Upper lobe of left lung (tissue), 6 donors: ENCODE results near the gene CHMP4A. TPM values are rescaled to one million over a fixed set of nuclear protein-coding genes. Genes with fewer than 3 reads are reported as not detected.

ENCODE experiments used
- ATAC-seq, 2 donors: fragments of 200-7000 bp; cut with Tn5 transposase; one replicate each; pipeline ENCODE4 v1.9.1; 2022; ENCODE audit warnings: mild to moderate bottlenecking in 2 of 2, moderate library complexity in 2 of 2; ENCODE audit not compliant: low FRiP score in 2 of 2
- DNase-seq, 2 donors: peaks; one replicate each; pipeline ENCODE4 v3.0.0-alpha.2; 2019 to 2020
- H3K27ac ChIP-seq, 4 donors: fragments of 200-600 bp; sonication (generic); one replicate each; pipeline ENCODE4 v1.5.1; 2016 to 2019
- H3K27me3 ChIP-seq, 4 donors: fragments of 200-600 bp; sonication (generic); one replicate each; pipeline ENCODE4 v1.5.1; 2017 to 2019
- H3K36me3 ChIP-seq, 4 donors: fragments of 200-600 bp; sonication (generic); one replicate each; pipeline ENCODE4 v1.5.1; 2016 to 2019
- H3K4me1 ChIP-seq, 4 donors: fragments of 200-600 bp; sonication (generic); one replicate each; pipeline ENCODE4 v1.5.1; 2018 to 2019
- H3K4me3 ChIP-seq, 4 donors: fragments of 200-600 bp; sonication (generic); one replicate each; pipeline ENCODE4 v1.5.1; 2017 to 2019; ENCODE audit warnings: mild to moderate bottlenecking in 2 of 4, moderate library complexity in 1 of 4
- H3K9me3 ChIP-seq, 4 donors: fragments of 200-600 bp; sonication (generic); one replicate each; pipeline ENCODE4 v1.5.1; 2018 to 2019
- CTCF ChIP-seq, 6 experiments: fragments of 450-650 bp in 4 of 6; fragments of 200-600 bp in 2 of 6; sonication (generic) in 2 of 6; IDR thresholded peaks; one replicate each; pipeline ENCODE4 v1.5.1; 2016 to 2019; ENCODE audit warnings: antibody characterized with exemption in 6 of 6
- EP300 ChIP-seq, 4 donors: sonication (generic); formaldehyde crosslinking; IDR thresholded peaks; one replicate each; pipeline ENCODE4 v1.5.1; 2017; ENCODE audit warnings: antibody characterized with exemption in 4 of 4, control low read depth in 2 of 4
- POLR2A ChIP-seq, 4 donors: fragments of 450-650 bp; IDR thresholded peaks; one replicate each; pipeline ENCODE4 v1.5.1; 2016 to 2017; ENCODE audit warnings: antibody characterized with exemption in 4 of 4, mild to moderate bottlenecking in 2 of 4
- POLR2AphosphoS5 ChIP-seq, 2 donors: sonication (generic); formaldehyde crosslinking; IDR thresholded peaks; one replicate each; pipeline ENCODE4 v1.5.1; 2017; ENCODE audit warnings: antibody characterized with exemption in 2 of 2
- WGBS, 2 donors: methylation state at CpG; one replicate each; pipeline ENCODE4 v1.1.5; 2017 to 2018; 5-methylcytosine and 5-hydroxymethylcytosine counted together
- total RNA-seq, 6 donors: library from RNA; depleted of rRNA in 4 of 6; stranded (reverse); fragments of >200 nt in 4 of 6; gene quantifications; one replicate each; pipeline versions ENCODE4 v1.1.0 to v1.2.1, GENCODE V29; 2016 to 2021
- donor health status: DM: no; HTN: no; CAD: no; lungs with moderate emphysema.
- donor health status: DM: no; HTN: yes; CAD: no; lungs with severe emphysema.

Gene CHMP4A
- total RNA-seq, 6 donors from 2014 or later = 39.9 to 112 (median 61.5) TPM

GRCh38 chr14:24185026-24185425 is 28.3 kb downstream of the CHMP4A start:
- Histone ChIP-seq H3K9me3 (no peaks in the 10 kb centered on the region), H3K36me3 (peaks cover 8 to 72% (median 62%) of the 10 kb centered on the region in 4 donors), H3K4me3 (no peak overlapping the region), H3K27ac (no peak overlapping the region), H3K27me3 (no peaks in the 10 kb centered on the region), H3K4me1 (peaks cover 14 to 24% (median 18%) of the 10 kb centered on the region in 4 donors)
- ATAC-seq (no peak), DNase-seq (no peak)
- no peak for TF ChIP-seq POLR2A (IDR thresholded peaks at IDR 0.05)
- TF ChIP-seq POLR2AphosphoS5 (IDR thresholded peaks at IDR 0.05) = no peak
- TF ChIP-seq EP300 (IDR thresholded peaks at IDR 0.05) = no peak
- no peak for TF ChIP-seq CTCF (IDR thresholded peaks at IDR 0.05)
- 92 to 95% methylated on average over 7 of the region's 7 CpGs for WGBS, 2 donors

GRCh38 chr14:24184104-24184970 is 29.0 kb downstream of the CHMP4A start:
- peaks cover 12 to 77% (median 69%) of the 10 kb centered on the region in 4 donors for H3K36me3 ChIP-seq
- H3K27me3 ChIP-seq = no peaks in the 10 kb centered on the region
- ATAC-seq (no peak), DNase-seq (peak in 1 of 2 donors; percentile 57)
- H3K4me3 ChIP-seq = no peak overlapping the region
- TF ChIP-seq EP300 (IDR thresholded peaks at IDR 0.05) (no peak), POLR2AphosphoS5 (IDR thresholded peaks at IDR 0.05) (no peak), CTCF (IDR thresholded peaks at IDR 0.05) (no peak), POLR2A (IDR thresholded peaks at IDR 0.05) (no peak)
- H3K4me1 ChIP-seq = peaks cover 14 to 21% (median 17%) of the 10 kb centered on the region in 4 donors
- WGBS, 2 donors = 89 to 96% methylated on average over 5 to 19 of the region's 19 CpGs
- no peaks in the 10 kb centered on the region for H3K9me3 ChIP-seq
- no peak overlapping the region for H3K27ac ChIP-seq

GRCh38 chr14:24183014-24183481 is 30.2 kb downstream of the CHMP4A start:
- Histone ChIP-seq H3K4me3 (no peak overlapping the region), H3K4me1 (peaks cover 6 to 10% (median 8%) of the 10 kb centered on the region in 4 donors), H3K36me3 (peaks cover 14 to 90% (median 82%) of the 10 kb centered on the region in 4 donors), H3K27me3 (no peaks in the 10 kb centered on the region), H3K9me3 (no peaks in the 10 kb centered on the region), H3K27ac (no peak overlapping the region)
- 87 to 99% methylated on average over 9 to 15 of the region's 15 CpGs for WGBS, 2 donors
- DNase-seq (peak in 1 of 2 donors; percentile 71), ATAC-seq (no peak)
- no peak for TF ChIP-seq CTCF (IDR thresholded peaks at IDR 0.05)
- TF ChIP-seq POLR2A (IDR thresholded peaks at IDR 0.05) = no peak

- H3K27me3 ChIP-seq = no peaks in the 10 kb centered on the region
- DNase-seq = peak in 1 of 2 donors; percentile 59
- 80 to 92% methylated on average over 10 to 14 of the region's 14 CpGs for WGBS, 2 donors
- peaks cover 14 to 97% (median 89%) of the 10 kb centered on the region in 4 donors for H3K36me3 ChIP-seq
- no peak for ATAC-seq
- no peak overlapping the region for H3K4me3 ChIP-seq
- H3K9me3 ChIP-seq = no peaks in the 10 kb centered on the region
- no peak for TF ChIP-seq POLR2AphosphoS5 (IDR thresholded peaks at IDR 0.05)
- no peak for TF ChIP-seq POLR2A (IDR thresholded peaks at IDR 0.05)
- H3K4me1 ChIP-seq = peaks cover 0 to 2% (median under 1%) of the 10 kb centered on the region in 4 donors
- H3K27ac ChIP-seq = no peak overlapping the region
Observed at GRCh38 chr14:24182110-24182882, 31.0 kb downstream of the CHMP4A start.
